Lower leg skin (tissue), 4 donors: ENCODE results near the gene TUFT1. TPM values are rescaled to one million over a fixed set of nuclear protein-coding genes. Genes with fewer than 3 reads are reported as not detected.
"Not testable (repeated sequence)": the region's sequence is repeated elsewhere in the genome, so short reads cannot be mapped to it uniquely, and the experiment has no call there.

Source experiments
- DNase-seq, 2 donors: peaks; one replicate each; pipeline ENCODE4 v3.0.0-alpha.2; 2019; ENCODE audit warnings: low spot score in 2 of 2
- H3K4me3 ChIP-seq: fragments of 200-600 bp; sonication (generic); 2 replicates; pipeline ENCODE4 v1.5.1; 2017; ENCODE audit warnings: mild to moderate bottlenecking, low read depth; ENCODE audit not compliant: poor library complexity, severe bottlenecking
- POLR2A ChIP-seq, 2 donors: fragments of 450-650 bp; IDR thresholded peaks; one replicate each; pipeline ENCODE4 v1.6.1; 2016 to 2017; ENCODE audit warnings: antibody characterized with exemption in 2 of 2, mild to moderate bottlenecking in 1 of 2, moderate library complexity in 1 of 2
- WGBS, 2 donors: methylation state at CpG; one replicate each; pipeline ENCODE4 v1.1.5; 2018; 5-methylcytosine and 5-hydroxymethylcytosine counted together
- intact Hi-C: fragments of 100-400 bp; cut with DNase I; formaldehyde crosslinking; loops from one replicate; pipeline ENCODE4 v1.15.0; 2023; ENCODE audit warnings: low total_unique reads
- total RNA-seq, 4 donors: library from RNA; depleted of rRNA; stranded (reverse); fragments of >200 nt; gene quantifications; one replicate each; pipeline ENCODE4 v1.1.0, GENCODE V29; 2016
- TF ChIP-seq, protein P1 (sequence below), 3 donors: fragments of 450-650 bp; IDR thresholded peaks; one replicate each; pipeline ENCODE4 v1.5.1; 2016; ENCODE audit warnings: antibody characterized with exemption in 3 of 3, mild to moderate bottlenecking in 3 of 3, moderate library complexity in 2 of 3

The TUFT1 gene
- total RNA-seq, 4 donors from 2014 or later, result 140 to 186 (median 161) TPM

DNA sequence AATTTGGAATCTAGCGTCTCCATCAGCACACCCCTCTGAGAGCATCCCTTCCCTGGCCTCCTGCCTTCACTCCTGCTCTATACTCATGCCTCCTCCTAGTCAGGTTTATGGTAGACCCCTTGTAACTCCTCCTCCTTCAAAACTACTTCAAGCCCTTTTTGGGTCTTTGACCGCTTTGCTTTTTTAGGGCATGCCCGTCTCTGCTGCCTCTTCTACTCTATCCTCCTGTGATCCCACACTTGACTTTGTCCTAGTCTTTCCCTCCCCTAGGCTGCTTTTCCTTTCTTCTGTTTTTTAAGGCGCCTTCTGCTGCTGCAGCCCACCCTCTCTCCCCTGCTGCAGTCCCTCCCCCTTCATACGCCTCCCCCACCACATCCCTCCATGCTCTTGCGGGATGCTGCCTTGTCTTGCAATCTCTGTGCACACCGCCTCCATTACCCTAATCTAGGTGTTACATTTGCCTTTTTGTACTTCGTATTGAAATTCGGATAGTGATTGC lies 73.2 kb downstream of the TUFT1 start:
- peak overlapping the region; percentile 95 for H3K4me3 ChIP-seq
- DNase-seq, result no peak
- 35 to 46% methylated on average over 9 of the region's 9 CpGs for WGBS, 2 donors
- no peak for TF ChIP-seq POLR2A (IDR thresholded peaks at IDR 0.05)
- TF ChIP-seq, protein P1, sequence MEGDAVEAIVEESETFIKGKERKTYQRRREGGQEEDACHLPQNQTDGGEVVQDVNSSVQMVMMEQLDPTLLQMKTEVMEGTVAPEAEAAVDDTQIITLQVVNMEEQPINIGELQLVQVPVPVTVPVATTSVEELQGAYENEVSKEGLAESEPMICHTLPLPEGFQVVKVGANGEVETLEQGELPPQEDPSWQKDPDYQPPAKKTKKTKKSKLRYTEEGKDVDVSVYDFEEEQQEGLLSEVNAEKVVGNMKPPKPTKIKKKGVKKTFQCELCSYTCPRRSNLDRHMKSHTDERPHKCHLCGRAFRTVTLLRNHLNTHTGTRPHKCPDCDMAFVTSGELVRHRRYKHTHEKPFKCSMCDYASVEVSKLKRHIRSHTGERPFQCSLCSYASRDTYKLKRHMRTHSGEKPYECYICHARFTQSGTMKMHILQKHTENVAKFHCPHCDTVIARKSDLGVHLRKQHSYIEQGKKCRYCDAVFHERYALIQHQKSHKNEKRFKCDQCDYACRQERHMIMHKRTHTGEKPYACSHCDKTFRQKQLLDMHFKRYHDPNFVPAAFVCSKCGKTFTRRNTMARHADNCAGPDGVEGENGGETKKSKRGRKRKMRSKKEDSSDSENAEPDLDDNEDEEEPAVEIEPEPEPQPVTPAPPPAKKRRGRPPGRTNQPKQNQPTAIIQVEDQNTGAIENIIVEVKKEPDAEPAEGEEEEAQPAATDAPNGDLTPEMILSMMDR (IDR thresholded peaks at IDR 0.05), result no peak
- intact Hi-C loops, result no loop called here

- DNase-seq, result no peak
- intact Hi-C loops, result no loop called here
- no peak overlapping the region for H3K4me3 ChIP-seq
- 46 to 49% methylated on average over 4 of the region's 4 CpGs for WGBS, 2 donors
- TF ChIP-seq, protein P1 (IDR thresholded peaks at IDR 0.05), result no peak
- TF ChIP-seq POLR2A (IDR thresholded peaks at IDR 0.05), result no peak
Measured at GRCh38 chr1:151615711-151616504, 75.8 kb downstream of the TUFT1 start.

DNA sequence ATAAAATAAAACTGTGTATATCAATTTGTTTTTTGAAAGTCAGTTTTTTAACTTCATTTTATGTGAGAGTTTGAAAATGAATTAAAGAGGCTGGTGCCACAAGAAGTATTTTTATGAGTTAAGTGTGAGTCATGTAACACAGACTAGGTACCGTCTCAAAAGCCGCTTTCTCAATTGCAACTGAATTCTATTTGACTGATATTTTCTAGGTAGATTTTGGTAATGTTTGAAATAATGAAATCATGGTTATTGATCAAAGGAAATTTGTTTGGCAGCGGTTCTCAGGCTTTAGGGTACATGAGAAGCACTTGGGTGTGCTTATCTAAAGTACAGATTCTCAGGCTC lies 76.4 kb downstream of the TUFT1 start:
- no peak overlapping the region for H3K4me3 ChIP-seq
- no peak for DNase-seq
- intact Hi-C loops, result no loop called here
- TF ChIP-seq, protein P1 (IDR thresholded peaks at IDR 0.05), result no peak
- TF ChIP-seq POLR2A (IDR thresholded peaks at IDR 0.05), result no peak
- 60 to 72% methylated on average over 3 of the region's 3 CpGs for WGBS, 2 donors

- DNase-seq, result no peak
- no peak for TF ChIP-seq POLR2A (IDR thresholded peaks at IDR 0.05)
- TF ChIP-seq, protein P1 (IDR thresholded peaks at IDR 0.05), result no peak
- H3K4me3 ChIP-seq, result no peak overlapping the region
- intact Hi-C loops, result no loop called here
- 87 to 88% methylated on average over 3 of the region's 3 CpGs for WGBS, 2 donors
Measured at GRCh38 chr1:151618003-151618402, 77.9 kb downstream of the TUFT1 start.

DNA sequence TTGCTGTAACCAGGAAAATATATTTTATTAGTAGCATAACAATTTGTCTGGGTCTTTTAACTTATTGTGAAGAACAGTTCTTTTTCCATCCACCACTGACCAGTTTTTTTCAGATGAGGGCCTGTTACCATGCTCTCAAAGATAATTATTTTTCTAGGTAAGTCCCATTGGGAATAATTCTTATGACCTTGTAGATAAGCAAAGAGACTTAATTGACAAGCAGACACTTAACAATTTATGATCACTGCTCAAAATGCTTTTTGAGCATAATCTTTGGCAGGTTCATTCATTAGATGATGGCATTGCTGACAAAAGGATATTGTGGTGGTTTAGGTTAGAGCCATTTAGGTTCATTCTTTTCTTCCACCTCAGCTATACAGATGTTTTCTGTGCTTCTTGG lies 78.4 kb downstream of the TUFT1 start:
- intact Hi-C loops, result no loop called here
- DNase-seq, result no peak
- H3K4me3 ChIP-seq, result no peak overlapping the region
- TF ChIP-seq POLR2A (IDR thresholded peaks at IDR 0.05), result no peak
- TF ChIP-seq, protein P1 (IDR thresholded peaks at IDR 0.05), result no peak

- DNase-seq, intact Hi-C loops, H3K4me3 ChIP-seq: not testable (repeated sequence)
- WGBS, 2 donors, result 78 to 82% methylated on average over 6 of the region's 6 CpGs
Measured at GRCh38 chr1:151618996-151619395, 78.9 kb downstream of the TUFT1 start.
